ENCODE measurements around the gene RABL6.

GRCh38 chr9:136858844-136859757, 51.4 kb downstream of the RABL6 start:
- TF ChIP-seq POLR2AphosphoS5 (IDR thresholded peaks at IDR 0.05) (no peak), POLR2A (IDR thresholded peaks at IDR 0.05) (no peak)
- TF ChIP-seq, protein P1, sequence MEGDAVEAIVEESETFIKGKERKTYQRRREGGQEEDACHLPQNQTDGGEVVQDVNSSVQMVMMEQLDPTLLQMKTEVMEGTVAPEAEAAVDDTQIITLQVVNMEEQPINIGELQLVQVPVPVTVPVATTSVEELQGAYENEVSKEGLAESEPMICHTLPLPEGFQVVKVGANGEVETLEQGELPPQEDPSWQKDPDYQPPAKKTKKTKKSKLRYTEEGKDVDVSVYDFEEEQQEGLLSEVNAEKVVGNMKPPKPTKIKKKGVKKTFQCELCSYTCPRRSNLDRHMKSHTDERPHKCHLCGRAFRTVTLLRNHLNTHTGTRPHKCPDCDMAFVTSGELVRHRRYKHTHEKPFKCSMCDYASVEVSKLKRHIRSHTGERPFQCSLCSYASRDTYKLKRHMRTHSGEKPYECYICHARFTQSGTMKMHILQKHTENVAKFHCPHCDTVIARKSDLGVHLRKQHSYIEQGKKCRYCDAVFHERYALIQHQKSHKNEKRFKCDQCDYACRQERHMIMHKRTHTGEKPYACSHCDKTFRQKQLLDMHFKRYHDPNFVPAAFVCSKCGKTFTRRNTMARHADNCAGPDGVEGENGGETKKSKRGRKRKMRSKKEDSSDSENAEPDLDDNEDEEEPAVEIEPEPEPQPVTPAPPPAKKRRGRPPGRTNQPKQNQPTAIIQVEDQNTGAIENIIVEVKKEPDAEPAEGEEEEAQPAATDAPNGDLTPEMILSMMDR (IDR thresholded peaks at IDR 0.05) = no peak
